Epithelial cell of esophagus (primary cell): Measurements from ENCODE around the gene EXD1.

Source experiments
- DNase-seq: peaks from one replicate; pipeline ENCODE4 v3.0.0; 2010; ENCODE audit warnings: low read depth
- H3K4me3 ChIP-seq: 2 replicates; pipeline ENCODE4 v1.5.1; 2011; ENCODE audit warnings: mild to moderate bottlenecking, low read length, control low read depth
- CTCF ChIP-seq: IDR thresholded peaks from 2 replicates; pipeline ENCODE4 v1.5.1; 2011; ENCODE audit warnings: low read depth, mild to moderate bottlenecking, low read length, control low read depth, inconsistent platforms; ENCODE audit not compliant: insufficient read depth; ENCODE audit errors: missing control alignments

EXD1 gene

GRCh38 chr15:41199470-41199869 is 31.1 kb downstream of the EXD1 start:
- no peak for DNase-seq
- H3K4me3 ChIP-seq: no peak overlapping the region
- TF ChIP-seq CTCF: no peak

GRCh38 chr15:41194444-41194843 is 36.1 kb downstream of the EXD1 start:
- no peak for DNase-seq
- TF ChIP-seq CTCF: no peak
- no peak overlapping the region for H3K4me3 ChIP-seq

GRCh38 chr15:41183581-41183980 is 47.0 kb downstream of the EXD1 start:
- DNase-seq: no peak

GRCh38 chr15:41182266-41182665 is 48.3 kb downstream of the EXD1 start:
- TF ChIP-seq CTCF: no peak
- DNase-seq: no peak
- H3K4me3 ChIP-seq: no peak overlapping the region

More at GRCh38 chr15:41183581-41183980, 47.0 kb downstream of the EXD1 start:
- no peak for TF ChIP-seq CTCF
- H3K4me3 ChIP-seq: no peak overlapping the region

- no peak overlapping the region for H3K4me3 ChIP-seq
- DNase-seq: no peak
- no peak for TF ChIP-seq CTCF
Measured at GRCh38 chr15:41180206-41180789, 50.3 kb downstream of the EXD1 start.

GRCh38 chr15:41169781-41170180 is 60.8 kb downstream of the EXD1 start:
- no peak overlapping the region for H3K4me3 ChIP-seq
- no peak for TF ChIP-seq CTCF
- DNase-seq: no peak

GRCh38 chr15:41169086-41169485 is 61.5 kb downstream of the EXD1 start:
- no peak for TF ChIP-seq CTCF
- no peak overlapping the region for H3K4me3 ChIP-seq
- no peak for DNase-seq
